NCI-H128 (cell line): ENCODE measurements around the gene CDH11.

Experiments
- DNase-seq: peaks from one replicate; lab custom pipeline; 2025; ENCODE audit not compliant: unreplicated experiment; lab: John Stamatoyannopoulos, UW

CDH11 gene

GRCh38 chr16:64983963-64984362, 137.9 kb downstream of the CDH11 start:
- DNase-seq, result no peak

GRCh38 chr16:64983231-64983630, 138.6 kb downstream of the CDH11 start:
- no peak for DNase-seq

- DNase-seq, result no peak
These were observed 139.3 kb downstream of the CDH11 start for GRCh38 chr16:64982581-64982980.

GRCh38 chr16:64981568-64982281, 140.1 kb downstream of the CDH11 start:
- no peak for DNase-seq

- DNase-seq, result no peak
These were observed 144.5 kb downstream of the CDH11 start for GRCh38 chr16:64977206-64977920.

GRCh38 chr16:64975821-64976220, 146.0 kb downstream of the CDH11 start:
- DNase-seq, result no peak

GRCh38 chr16:64974381-64974780, 147.5 kb downstream of the CDH11 start:
- no peak for DNase-seq

GRCh38 chr16:64973171-64973570, 148.7 kb downstream of the CDH11 start:
- no peak for DNase-seq

GRCh38 chr16:64971171-64971570, 150.7 kb downstream of the CDH11 start:
- no peak for DNase-seq

GRCh38 chr16:64969221-64969620, 152.6 kb downstream of the CDH11 start:
- no peak for DNase-seq

GRCh38 chr16:64968539-64968938, 153.3 kb downstream of the CDH11 start:
- DNase-seq, result no peak

GRCh38 chr16:64964126-64964540, 157.7 kb downstream of the CDH11 start:
- DNase-seq, result no peak

GRCh38 chr16:64962786-64963185, 159.1 kb downstream of the CDH11 start:
- no peak for DNase-seq

- DNase-seq, result no peak
These were observed 164.6 kb downstream of the CDH11 start for GRCh38 chr16:64957246-64957645.

- no peak for DNase-seq
These were observed 169.7 kb downstream of the CDH11 start for GRCh38 chr16:64952177-64952576.

- DNase-seq, result no peak
These were observed 170.7 kb downstream of the CDH11 start for GRCh38 chr16:64951193-64951592.

- DNase-seq, result no peak
These were observed 171.1 kb downstream of the CDH11 start for GRCh38 chr16:64950731-64951130.

- no peak for DNase-seq
These were observed 171.6 kb downstream of the CDH11 start for GRCh38 chr16:64950262-64950661.

- DNase-seq, result no peak
These were observed 173.8 kb downstream of the CDH11 start for GRCh38 chr16:64948056-64948455.

- DNase-seq, result no peak
These were observed 174.2 kb downstream of the CDH11 start for GRCh38 chr16:64947651-64948050.

- DNase-seq, result no peak
These were observed 188.0 kb downstream of the CDH11 start for GRCh38 chr16:64933885-64934284.

GRCh38 chr16:64926476-64926875, 195.4 kb downstream of the CDH11 start:
- DNase-seq, result no peak

- DNase-seq, result no peak
These were observed 196.7 kb downstream of the CDH11 start for GRCh38 chr16:64925166-64925565.
